Omental fat pad (tissue), 4 donors: ENCODE data around the gene MOGAT3. TPM values are rescaled to one million over a fixed set of nuclear protein-coding genes. Genes with fewer than 3 reads are reported as not detected.

Source experiments
- ATAC-seq: fragments of 150-250 bp; one replicate; pipeline ENCODE4 v1.9.1; 2016; ENCODE audit warnings: mild to moderate bottlenecking, moderate library complexity; ENCODE audit not compliant: low FRiP score
- DNase-seq: peaks from one replicate; pipeline ENCODE4 v3.0.0-alpha.2; 2019; ENCODE audit warnings: low spot score
- CTCF ChIP-seq, 3 donors: fragments of 450-650 bp; IDR thresholded peaks; one replicate each; pipeline ENCODE4 v1.5.1; 2016 to 2017; ENCODE audit warnings: antibody characterized with exemption in 3 of 3, mild to moderate bottlenecking in 3 of 3, moderate library complexity in 2 of 3
- total RNA-seq, 4 donors: library from RNA; depleted of rRNA; stranded (reverse); fragments of >200 nt; gene quantifications; one replicate each; pipeline ENCODE4 v1.1.0, GENCODE V29; 2016

The MOGAT3 gene
- total RNA-seq, 4 donors from 2014 or later, result not detected

GRCh38 chr7:101218236-101219125, 17.6 kb upstream of the MOGAT3 start:
- DNase-seq (no peak), ATAC-seq (no peak)
- TF ChIP-seq CTCF (IDR thresholded peaks at IDR 0.05), result no peak

- ATAC-seq, result peak; percentile 85
- DNase-seq, result peak; percentile 94
- no peak for TF ChIP-seq CTCF (IDR thresholded peaks at IDR 0.05)
These were observed 16.8 kb upstream of the MOGAT3 start, which contains the start of the genes PLOD3 and ZNHIT1 for GRCh38 chr7:101217388-101218235. Gene PLOD3 (minus strand): TSS chr7:101217581. CDS start chr7:101217274, 307 bp downstream. Gene ZNHIT1 (plus strand): TSS chr7:101218165. CDS start chr7:101218196, 31 bp downstream.

GRCh38 chr7:101216860-101217387, 16.1 kb upstream of the MOGAT3 start:
- ATAC-seq (peak; percentile 16), DNase-seq (no peak)
- no peak for TF ChIP-seq CTCF (IDR thresholded peaks at IDR 0.05)

- DNase-seq (no peak), ATAC-seq (no peak)
- no peak for TF ChIP-seq CTCF (IDR thresholded peaks at IDR 0.05)
These were observed 15.4 kb upstream of the MOGAT3 start for GRCh38 chr7:101216001-101216859.

GRCh38 chr7:101212014-101212413, 11.2 kb upstream of the MOGAT3 start:
- TF ChIP-seq CTCF (IDR thresholded peaks at IDR 0.05), result no peak
- DNase-seq, result no peak

GRCh38 chr7:101211501-101211900, 10.7 kb upstream of the MOGAT3 start:
- DNase-seq, result no peak
- TF ChIP-seq CTCF (IDR thresholded peaks at IDR 0.05), result no peak
- no peak for ATAC-seq

More at GRCh38 chr7:101212014-101212413, 11.2 kb upstream of the MOGAT3 start:
- no peak for ATAC-seq
